Measurements from ENCODE around the gene PITPNM3.

GRCh38 chr17:6597727-6598126 lies 41.4 kb upstream of the PITPNM3 start:
- no peak for TF ChIP-seq ZBTB7A (IDR thresholded peaks at IDR 0.05; ENCODE audit: low read depth)
- TF ChIP-seq YY1 (IDR thresholded peaks at IDR 0.05; ENCODE audit: low read depth): no peak
- no peak for TF ChIP-seq TCF12 (IDR thresholded peaks at IDR 0.05; ENCODE audit: low read depth)

All from Ishikawa (cell line).